ENCODE data around the gene COPS3.

The COPS3 gene

DNA sequence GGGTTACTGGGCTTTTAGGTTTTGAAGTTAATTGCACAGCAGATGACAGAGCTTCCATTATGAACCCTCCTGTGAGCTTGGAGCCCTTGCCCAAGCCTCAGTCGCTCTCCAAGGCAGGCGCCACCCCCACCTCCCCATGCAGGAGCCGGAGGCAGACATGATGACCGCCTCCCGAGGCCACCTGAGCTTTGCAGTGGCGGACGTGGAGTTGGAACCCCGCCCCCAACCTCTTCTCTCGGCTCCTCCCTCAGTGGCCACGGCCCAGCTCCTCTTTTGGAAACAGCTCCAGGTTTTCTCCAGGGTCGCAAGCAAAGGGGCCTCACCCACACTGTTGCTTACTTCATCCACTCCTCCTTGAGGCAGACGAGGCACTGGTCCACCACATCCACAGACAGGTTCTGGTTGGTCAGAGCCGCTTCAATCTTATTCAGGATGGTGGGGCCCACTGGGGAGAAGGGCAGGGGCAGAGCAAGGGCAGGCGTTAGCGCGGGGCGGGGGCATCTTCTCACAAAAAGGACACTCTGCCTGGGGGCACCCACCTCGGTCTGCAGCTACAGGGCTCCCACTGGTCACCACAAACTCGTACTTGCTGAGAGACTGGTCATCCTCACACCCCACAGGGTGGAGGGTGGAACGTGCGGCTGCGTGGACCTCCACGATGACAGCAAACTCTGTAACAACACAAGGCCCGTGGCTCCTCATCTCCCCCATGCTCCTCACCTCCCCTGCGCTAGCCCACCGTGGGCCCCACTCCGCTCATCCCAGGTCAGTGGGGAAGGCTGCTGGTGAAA, 66.2 kb downstream of the COPS3 start:
- DNase-seq, result no peak

DNA sequence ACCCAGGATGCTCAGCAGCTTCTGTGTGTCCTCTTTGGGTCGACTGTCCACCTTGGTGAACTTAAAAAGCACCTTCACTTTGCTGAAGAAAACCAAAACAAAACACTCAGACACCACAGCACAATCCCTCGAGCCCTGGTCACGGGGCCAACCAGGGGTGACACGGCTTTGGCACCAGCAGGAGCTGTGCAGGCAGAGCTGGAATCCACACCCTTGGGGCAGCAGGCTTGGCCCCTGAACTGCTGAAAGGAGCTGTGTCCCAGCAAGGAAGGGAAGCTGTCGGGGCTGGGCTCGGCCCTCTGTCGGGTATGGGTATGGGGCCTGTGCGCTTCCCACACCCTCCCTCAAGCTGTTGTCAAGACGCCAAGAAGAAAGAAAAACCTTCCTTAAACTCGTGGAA, 67.3 kb downstream of the COPS3 start:
- no peak for DNase-seq

DNA sequence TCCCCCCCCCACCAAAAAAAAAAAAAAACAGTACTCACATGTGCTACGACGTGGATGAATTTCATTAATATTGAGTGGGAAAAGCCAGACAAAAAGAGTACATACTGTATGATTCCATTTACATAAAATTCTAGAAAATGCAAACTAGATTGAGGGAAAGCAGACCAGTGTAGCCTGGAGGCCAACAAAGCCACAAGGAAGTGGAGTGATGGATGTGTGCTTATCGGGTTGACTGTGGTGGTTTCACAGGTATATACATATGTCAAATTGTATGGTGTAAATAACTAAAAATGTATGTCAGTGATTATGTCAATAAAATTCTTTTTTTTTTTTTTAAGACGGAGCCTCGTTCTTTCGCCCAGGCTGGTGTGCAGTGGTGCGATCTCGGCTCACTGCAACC, 73.0 kb downstream of the COPS3 start:
- DNase-seq, result no peak

DNA sequence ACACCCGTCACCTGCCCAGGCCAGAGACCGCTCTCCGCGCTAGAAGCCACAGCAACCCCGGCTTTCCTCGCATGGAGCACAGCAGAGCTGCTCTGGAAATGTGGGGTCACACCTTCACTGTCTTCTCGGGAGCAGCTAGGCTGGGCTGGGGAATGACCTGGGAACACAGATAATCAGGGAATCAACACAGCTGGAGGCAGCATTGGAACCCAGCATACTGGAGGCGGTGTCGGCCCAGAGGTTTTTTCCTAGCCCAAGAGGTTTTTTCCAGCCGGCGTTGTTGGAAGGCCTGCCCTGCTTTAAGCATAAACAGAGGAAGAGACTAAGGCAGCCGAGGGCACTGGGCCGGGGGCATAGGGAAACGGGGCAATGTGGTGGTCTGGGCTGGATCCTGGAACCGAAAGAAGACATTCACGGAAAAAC, 74.1 kb downstream of the COPS3 start:
- DNase-seq, result no peak

DNA sequence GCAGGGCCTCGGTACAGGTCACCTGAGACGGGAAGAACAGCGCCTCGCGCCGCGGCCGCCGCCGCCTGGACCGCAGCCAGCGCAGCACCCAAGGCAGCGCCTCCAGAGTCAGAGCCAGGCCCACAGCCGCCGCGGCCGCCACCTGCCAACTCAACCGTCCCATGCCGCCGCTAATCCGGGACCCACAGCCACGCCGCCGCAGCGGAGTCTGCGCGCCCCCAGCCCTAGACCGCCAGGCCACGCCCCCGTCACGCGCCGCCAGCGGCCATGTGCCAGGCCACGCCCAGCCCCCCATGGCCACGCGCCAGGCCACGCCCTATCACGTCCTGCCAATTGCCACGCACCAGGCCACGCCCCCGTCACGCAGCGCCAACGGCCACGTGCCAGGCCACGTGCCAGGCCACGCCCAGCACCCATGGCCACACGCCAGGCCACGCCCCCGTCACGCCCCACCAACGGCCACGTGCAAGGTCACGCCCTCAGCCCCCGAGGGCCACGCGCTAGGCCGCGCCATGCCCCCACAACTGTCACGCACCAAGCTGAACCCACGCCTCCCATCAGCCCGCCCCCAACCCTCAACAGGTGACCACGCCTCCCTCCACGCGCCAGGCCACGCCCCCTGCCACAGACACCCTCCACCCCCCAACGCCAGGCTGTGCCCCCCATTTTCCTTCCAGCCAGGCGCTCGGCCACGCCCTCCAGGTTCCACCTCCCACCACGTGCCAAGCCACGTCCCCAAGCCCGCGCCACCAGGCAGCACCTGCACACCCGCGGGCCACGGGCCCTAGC, 74.7 kb downstream of the COPS3 start, which contains the start of gene PLD6:
PLD6 (minus strand) TSS at position 210 of the 789 bp plus-strand sequence; CDS start at position 163, 47 bp downstream.
- DNase-seq, result peak; percentile 93

DNA sequence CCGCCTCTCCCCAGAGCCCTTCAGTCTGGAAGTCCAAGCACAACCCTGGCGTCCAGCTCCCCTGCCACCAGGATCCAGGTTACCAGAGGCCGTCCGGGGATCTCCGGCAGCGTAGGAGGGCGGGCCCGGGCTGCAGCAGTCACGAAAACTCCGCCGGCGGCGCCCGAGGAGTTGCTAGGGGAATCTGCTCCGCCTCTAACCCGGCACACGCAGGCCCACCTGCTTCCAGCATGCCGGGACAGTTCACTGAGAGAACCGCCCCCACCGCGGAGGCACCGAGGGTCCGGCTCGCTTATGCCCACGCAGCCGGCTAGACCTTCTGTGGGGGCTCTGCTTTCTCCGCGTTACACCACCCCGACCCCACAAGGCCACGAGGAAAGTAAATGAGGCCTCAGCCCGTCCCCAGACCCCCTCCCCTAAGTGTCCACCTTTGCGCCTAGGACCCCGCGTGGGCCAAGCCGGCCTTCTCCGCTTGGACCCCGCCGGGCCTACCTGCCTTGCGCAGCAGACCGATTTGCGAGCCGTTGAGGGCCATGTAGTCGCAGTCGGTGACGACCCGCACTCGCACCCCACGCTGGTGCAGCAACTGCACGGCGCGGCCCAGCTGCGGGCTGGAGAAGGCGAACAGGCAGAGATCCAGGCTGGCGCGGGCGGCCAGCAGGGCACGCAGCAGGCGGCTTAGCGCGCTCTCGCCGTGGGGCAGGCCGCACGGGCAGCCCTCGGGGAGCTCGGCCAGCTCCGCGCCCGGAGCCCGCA, 75.5 kb downstream of the COPS3 start:
- DNase-seq, result peak; percentile 83

DNA sequence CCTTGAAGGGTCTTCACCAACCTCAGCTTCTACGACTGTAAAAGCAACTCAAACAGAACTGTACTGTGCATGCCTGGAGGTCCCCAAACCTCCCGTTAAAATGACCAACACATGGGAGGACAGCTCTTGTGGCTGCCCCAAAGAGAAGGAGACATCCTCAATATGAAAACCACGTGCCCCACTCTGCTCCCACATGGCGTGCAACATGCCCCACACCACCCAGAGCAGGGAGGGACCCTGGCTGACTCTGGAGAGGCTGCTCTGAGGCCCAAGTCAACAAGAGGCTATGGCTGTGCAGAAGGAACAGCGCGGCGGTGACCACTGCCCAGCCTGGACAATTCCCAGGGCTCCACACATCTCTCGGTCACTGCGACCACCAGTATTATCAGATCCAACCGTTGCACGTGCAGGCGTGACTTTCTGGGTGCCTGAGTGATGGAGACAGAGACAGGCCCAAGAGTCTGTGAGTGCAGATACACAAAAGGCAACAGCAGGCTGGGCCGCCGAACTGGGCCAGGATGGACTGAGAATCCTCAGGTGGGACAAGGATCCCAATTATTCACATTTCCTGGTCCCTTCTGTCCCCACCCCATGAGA, 76.3 kb downstream of the COPS3 start:
- no peak for DNase-seq

DNA sequence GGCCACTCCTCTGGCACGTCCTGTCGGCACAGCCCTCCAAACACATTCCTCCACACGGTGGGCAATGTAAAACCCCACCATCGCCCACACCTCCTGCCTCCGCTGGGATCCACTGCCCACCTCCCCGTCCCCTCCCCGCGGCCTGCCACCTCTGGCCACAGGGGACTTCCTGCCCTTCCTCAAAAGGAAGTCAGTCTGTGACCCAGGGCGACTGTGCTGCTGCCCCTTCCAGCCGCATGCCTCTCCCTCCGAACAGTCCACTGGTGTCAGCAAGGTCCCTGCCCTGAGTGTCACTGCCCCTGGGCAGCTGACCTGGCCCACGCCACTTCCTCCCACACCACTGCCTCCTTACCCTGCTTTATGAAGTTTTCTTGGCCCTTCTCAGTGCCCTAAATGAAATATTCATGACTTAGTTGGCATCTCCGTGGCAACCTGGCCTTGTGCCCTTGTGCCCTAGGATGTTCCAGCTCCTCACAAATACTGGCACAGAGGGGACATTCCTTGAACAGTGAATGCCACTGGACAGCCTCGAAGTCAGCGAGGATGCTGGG, 76.9 kb downstream of the COPS3 start:
- DNase-seq, result no peak

DNA sequence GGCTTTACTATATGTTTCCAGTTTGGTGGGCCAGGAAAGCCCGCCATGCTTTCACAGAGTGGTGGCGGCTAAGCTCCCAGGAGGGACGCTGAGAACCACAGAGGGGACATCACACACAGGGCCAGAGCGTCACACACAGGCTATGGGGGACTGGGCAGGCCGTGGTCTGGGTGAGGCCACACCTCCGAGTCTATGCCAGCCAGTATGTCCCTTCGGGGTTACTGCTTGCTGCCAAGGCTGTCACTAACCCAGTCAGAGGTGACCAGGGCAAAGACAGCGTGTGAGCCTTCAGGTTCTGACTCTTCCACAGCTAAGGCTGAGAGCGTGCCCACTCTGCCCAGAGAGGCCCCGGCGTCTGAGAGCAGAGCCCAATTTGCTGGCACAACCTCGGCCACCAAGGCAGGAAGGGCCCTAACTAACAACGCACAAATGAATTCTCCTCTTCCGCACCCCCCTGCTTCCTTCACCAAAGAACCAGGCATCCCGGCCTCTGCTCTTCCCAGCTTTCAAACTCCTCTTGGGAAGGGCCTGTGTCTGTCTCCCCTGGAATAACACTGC, 77.8 kb downstream of the COPS3 start:
- no peak for DNase-seq

DNA sequence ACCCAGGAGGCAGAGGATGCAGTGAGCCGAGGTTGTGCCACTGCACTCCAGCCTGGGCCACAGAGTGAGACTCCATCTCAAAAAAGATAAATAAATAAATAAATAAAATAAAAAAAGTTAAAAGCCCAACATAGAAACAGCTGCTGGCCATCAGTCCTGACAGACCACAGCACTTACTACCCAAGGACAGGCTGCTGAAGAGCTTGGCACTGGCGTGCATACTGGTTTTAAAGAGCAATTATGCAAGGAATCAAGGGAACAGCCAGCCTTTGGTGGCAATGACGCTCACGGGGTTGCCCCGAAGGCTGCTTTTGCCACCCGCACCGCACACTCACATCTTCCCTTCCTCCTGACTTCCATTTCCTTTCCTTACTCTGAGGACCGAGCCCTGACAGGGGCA, 79.1 kb downstream of the COPS3 start:
- no peak for DNase-seq

DNA sequence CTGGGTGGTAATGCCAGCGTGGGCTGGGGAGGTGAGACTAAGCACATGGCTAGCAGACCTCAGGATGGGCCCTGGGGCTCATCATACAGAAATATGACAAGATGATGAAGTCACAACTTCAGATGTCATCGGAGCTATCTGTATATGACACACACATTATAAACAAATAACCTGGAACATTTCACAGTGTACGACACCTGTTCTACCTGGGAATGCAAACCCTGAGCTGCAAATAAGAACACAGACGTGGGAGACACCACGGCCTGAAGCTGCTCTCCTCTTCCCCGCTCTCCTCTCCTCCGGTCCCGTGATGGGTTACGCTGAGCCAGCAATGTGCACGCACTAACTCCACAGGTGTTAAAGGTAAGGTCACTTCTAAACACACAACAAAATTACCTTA, 79.8 kb downstream of the COPS3 start:
- DNase-seq, result no peak

DNA sequence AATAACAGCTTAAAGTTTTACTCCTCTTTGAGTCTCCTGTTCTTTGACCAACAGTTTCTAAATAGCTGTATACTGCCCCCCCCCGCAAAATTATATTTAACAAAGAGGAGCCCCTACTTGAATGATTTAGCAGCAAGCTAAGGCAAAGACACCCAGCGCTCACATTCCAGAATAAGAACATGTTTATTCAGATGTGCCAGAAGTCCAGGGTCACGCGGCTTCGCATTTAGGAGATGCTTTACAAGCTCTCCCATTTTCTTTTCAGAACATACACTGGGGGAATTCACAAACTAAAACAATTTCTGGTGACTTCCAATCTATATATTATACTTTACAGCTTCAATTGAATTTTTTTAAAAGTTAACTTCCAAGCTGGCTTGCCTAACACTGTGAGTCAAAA, 80.2 kb downstream of the COPS3 start:
- no peak for DNase-seq

DNA sequence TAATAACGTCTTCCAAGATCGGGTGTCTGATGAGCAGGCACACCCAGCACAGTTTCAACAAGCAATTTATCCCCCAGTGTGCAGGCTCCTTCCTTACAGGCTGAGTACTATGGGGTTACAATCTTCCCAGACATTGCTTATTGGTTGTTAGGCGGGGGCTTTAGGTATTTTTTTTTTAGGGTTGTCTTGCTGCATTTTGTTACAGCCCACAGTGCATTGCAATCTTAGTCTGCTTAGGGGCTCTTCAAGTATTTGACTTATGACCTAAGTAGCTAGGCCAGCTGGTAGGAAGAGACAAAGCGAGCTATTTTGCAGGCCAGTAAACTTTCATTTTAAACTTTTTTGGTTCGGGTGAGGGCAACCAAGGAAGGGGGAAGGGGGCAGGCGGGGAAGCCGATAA, 80.7 kb downstream of the COPS3 start:
- DNase-seq, result no peak

DNA sequence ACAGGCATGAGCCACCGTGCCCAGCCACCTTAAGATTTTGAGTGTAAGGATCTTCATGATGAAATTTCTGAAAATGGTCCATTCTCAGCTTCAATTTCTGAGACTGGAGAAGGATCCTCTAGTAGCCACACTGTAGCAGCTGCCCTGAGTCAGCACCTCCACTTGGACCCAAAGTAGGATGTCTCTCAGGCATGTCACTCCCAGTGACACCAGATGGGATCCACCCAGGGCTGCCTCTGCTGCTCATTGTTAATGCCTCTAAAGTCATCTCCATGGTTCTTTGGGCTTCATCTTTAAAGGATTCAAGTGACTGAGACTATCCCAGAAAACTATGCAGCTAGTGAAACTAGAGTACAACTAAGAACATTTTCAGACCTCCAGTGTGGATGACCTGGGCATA, 82.8 kb downstream of the COPS3 start:
- DNase-seq, result no peak

DNA sequence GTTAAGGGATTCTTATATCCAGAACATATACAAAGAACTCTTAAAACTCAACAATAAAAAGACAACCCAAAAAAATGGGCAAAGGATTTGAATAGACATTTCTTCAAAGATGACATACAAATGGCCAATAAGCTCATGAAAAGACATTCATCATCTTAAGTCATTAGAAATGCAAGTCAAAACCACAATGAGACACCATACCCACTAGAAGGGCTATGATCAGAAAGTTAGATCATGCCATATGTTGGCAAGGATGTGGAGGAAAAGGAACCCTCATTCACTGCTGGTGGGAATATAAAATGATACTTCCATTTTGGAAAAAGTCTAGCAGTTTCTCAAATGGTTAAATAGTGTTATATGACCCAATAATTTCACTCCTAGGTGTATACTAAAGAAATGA, 84.3 kb downstream of the COPS3 start:
- DNase-seq, result no peak
